ENCODE results near the gene ANAPC16.

- TF ChIP-seq CTCF (IDR thresholded peaks at IDR 0.05; ENCODE audit: low read length) (peak; percentile 48; the same call in 1 of the 2 replicates), EZH2 (IDR thresholded peaks at IDR 0.05; ENCODE audit: borderline replicate concordance, low read length) (no peak)
Measured at GRCh38 chr10:72278668-72279393, 63.0 kb downstream of the ANAPC16 start.

Data from OCI-LY1 (cell line).